ENCODE results near the gene THSD7B.
"Not testable (repeated sequence)": the region's sequence is repeated elsewhere in the genome, so short reads cannot be mapped to it uniquely, and the experiment has no call there.

Gene THSD7B

GRCh38 chr2:136956050-136956449 is 190.7 kb downstream of the THSD7B start:
- WGBS = 0% methylated on average over 1 of the region's 1 CpG
- Histone ChIP-seq H3K4me3 (ENCODE audit: low read length) (no peak overlapping the region), H3K9ac (ENCODE audit: low read depth, low read length) (no peak overlapping the region), H3K4me1 (ENCODE audit: insufficient read depth, low read length) (no peaks in the 10 kb centered on the region), H3K36me3 (ENCODE audit: insufficient read depth, low read length) (no peaks in the 10 kb centered on the region), H3K27ac (ENCODE audit: low read depth, low read length) (no peak overlapping the region), H3K27me3 (ENCODE audit: insufficient read depth, low read length) (no peaks in the 10 kb centered on the region), H3K9me3 (ENCODE audit: insufficient read depth, low read depth, low read length) (no peaks in the 10 kb centered on the region)

- no peak overlapping the region for H3K4me3 ChIP-seq (ENCODE audit: low read length)
- WGBS = no CpG with 5 or more reads among the region's 1 CpG
- no peak overlapping the region for H3K9ac ChIP-seq (ENCODE audit: low read depth, low read length)
Measured at GRCh38 chr2:136957044-136957443, 191.7 kb downstream of the THSD7B start.

GRCh38 chr2:136962105-136962725 is 196.9 kb downstream of the THSD7B start:
- Histone ChIP-seq H3K27me3 (ENCODE audit: insufficient read depth, low read length) (no peaks in the 10 kb centered on the region), H3K27ac (ENCODE audit: low read depth, low read length) (no peak overlapping the region), H3K4me1 (ENCODE audit: insufficient read depth, low read length) (no peaks in the 10 kb centered on the region), H3K4me3 (ENCODE audit: low read length) (no peak overlapping the region), H3K9ac (ENCODE audit: low read depth, low read length) (no peak overlapping the region), H3K36me3 (ENCODE audit: insufficient read depth, low read length) (no peaks in the 10 kb centered on the region), H3K9me3 (ENCODE audit: insufficient read depth, low read depth, low read length) (no peaks in the 10 kb centered on the region)
- WGBS = 93% methylated on average over 2 of the region's 3 CpGs

More at GRCh38 chr2:136957044-136957443, 191.7 kb downstream of the THSD7B start:
- H3K27me3 ChIP-seq (ENCODE audit: insufficient read depth, low read length) = no peaks in the 10 kb centered on the region
- no peak overlapping the region for H3K27ac ChIP-seq (ENCODE audit: low read depth, low read length)
- H3K4me1 ChIP-seq (ENCODE audit: insufficient read depth, low read length) = no peaks in the 10 kb centered on the region
- H3K9me3 ChIP-seq (ENCODE audit: insufficient read depth, low read depth, low read length) = no peaks in the 10 kb centered on the region
- no peaks in the 10 kb centered on the region for H3K36me3 ChIP-seq (ENCODE audit: insufficient read depth, low read length)

GRCh38 chr2:136966485-136966884 is 201.1 kb downstream of the THSD7B start:
- Histone ChIP-seq H3K4me3 (ENCODE audit: low read length) (no peak overlapping the region), H3K27ac (ENCODE audit: low read depth, low read length) (no peak overlapping the region), H3K27me3 (ENCODE audit: insufficient read depth, low read length) (no peaks in the 10 kb centered on the region), H3K36me3 (ENCODE audit: insufficient read depth, low read length) (no peaks in the 10 kb centered on the region), H3K9ac (ENCODE audit: low read depth, low read length) (no peak overlapping the region), H3K9me3 (ENCODE audit: insufficient read depth, low read depth, low read length) (no peaks in the 10 kb centered on the region), H3K4me1 (ENCODE audit: insufficient read depth, low read length) (no peaks in the 10 kb centered on the region)
- 89% methylated on average over 5 of the region's 5 CpGs for WGBS

- WGBS = 92% methylated on average over 3 of the region's 3 CpGs
Measured at GRCh38 chr2:136980303-136980702, 215.0 kb downstream of the THSD7B start.

GRCh38 chr2:136981689-136982088 is 216.3 kb downstream of the THSD7B start:
- not testable (repeated sequence) for H3K27me3 ChIP-seq (ENCODE audit: insufficient read depth, low read length); H3K27ac ChIP-seq (ENCODE audit: low read depth, low read length); H3K4me1 ChIP-seq (ENCODE audit: insufficient read depth, low read length); H3K9me3 ChIP-seq (ENCODE audit: insufficient read depth, low read depth, low read length); H3K36me3 ChIP-seq (ENCODE audit: insufficient read depth, low read length); H3K4me3 ChIP-seq (ENCODE audit: low read length); H3K9ac ChIP-seq (ENCODE audit: low read depth, low read length)
- WGBS = 96% methylated on average over 6 of the region's 6 CpGs

More at GRCh38 chr2:136980303-136980702, 215.0 kb downstream of the THSD7B start:
- H3K4me1 ChIP-seq (ENCODE audit: insufficient read depth, low read length) = no peaks in the 10 kb centered on the region
- H3K9ac ChIP-seq (ENCODE audit: low read depth, low read length) = no peak overlapping the region
- H3K27me3 ChIP-seq (ENCODE audit: insufficient read depth, low read length) = no peaks in the 10 kb centered on the region
- H3K36me3 ChIP-seq (ENCODE audit: insufficient read depth, low read length) = no peaks in the 10 kb centered on the region
- H3K27ac ChIP-seq (ENCODE audit: low read depth, low read length) = no peak overlapping the region
- H3K9me3 ChIP-seq (ENCODE audit: insufficient read depth, low read depth, low read length) = no peaks in the 10 kb centered on the region
- no peak overlapping the region for H3K4me3 ChIP-seq (ENCODE audit: low read length)

GRCh38 chr2:136985044-136985443 is 219.7 kb downstream of the THSD7B start:
- Histone ChIP-seq H3K36me3 (ENCODE audit: insufficient read depth, low read length) (no peaks in the 10 kb centered on the region), H3K27me3 (ENCODE audit: insufficient read depth, low read length) (no peaks in the 10 kb centered on the region), H3K4me3 (ENCODE audit: low read length) (no peak overlapping the region), H3K9me3 (ENCODE audit: insufficient read depth, low read depth, low read length) (no peaks in the 10 kb centered on the region), H3K4me1 (ENCODE audit: insufficient read depth, low read length) (no peaks in the 10 kb centered on the region), H3K27ac (ENCODE audit: low read depth, low read length) (no peak overlapping the region), H3K9ac (ENCODE audit: low read depth, low read length) (no peak overlapping the region)
- WGBS = 88% methylated on average over 3 of the region's 4 CpGs

GRCh38 chr2:136986605-136987221 is 221.4 kb downstream of the THSD7B start:
- Histone ChIP-seq H3K27ac (ENCODE audit: low read depth, low read length) (no peak overlapping the region), H3K4me3 (ENCODE audit: low read length) (no peak overlapping the region), H3K9me3 (ENCODE audit: insufficient read depth, low read depth, low read length) (no peaks in the 10 kb centered on the region), H3K36me3 (ENCODE audit: insufficient read depth, low read length) (no peaks in the 10 kb centered on the region), H3K4me1 (ENCODE audit: insufficient read depth, low read length) (no peaks in the 10 kb centered on the region), H3K9ac (ENCODE audit: low read depth, low read length) (no peak overlapping the region), H3K27me3 (ENCODE audit: insufficient read depth, low read length) (no peaks in the 10 kb centered on the region)
- 94% methylated on average over 5 of the region's 5 CpGs for WGBS

GRCh38 chr2:136990316-136990715 is 225.0 kb downstream of the THSD7B start:
- Histone ChIP-seq H3K4me1 (ENCODE audit: insufficient read depth, low read length) (no peaks in the 10 kb centered on the region), H3K4me3 (ENCODE audit: low read length) (no peak overlapping the region), H3K9me3 (ENCODE audit: insufficient read depth, low read depth, low read length) (no peaks in the 10 kb centered on the region), H3K9ac (ENCODE audit: low read depth, low read length) (no peak overlapping the region), H3K27ac (ENCODE audit: low read depth, low read length) (no peak overlapping the region), H3K27me3 (ENCODE audit: insufficient read depth, low read length) (no peaks in the 10 kb centered on the region), H3K36me3 (ENCODE audit: insufficient read depth, low read length) (no peaks in the 10 kb centered on the region)
- 89% methylated on average over 4 of the region's 4 CpGs for WGBS

GRCh38 chr2:136994793-136995192 is 229.4 kb downstream of the THSD7B start:
- no peaks in the 10 kb centered on the region for H3K27me3 ChIP-seq (ENCODE audit: insufficient read depth, low read length)
- WGBS = 87% methylated on average over 1 of the region's 1 CpG
- H3K9ac ChIP-seq (ENCODE audit: low read depth, low read length) = no peak overlapping the region
- H3K36me3 ChIP-seq (ENCODE audit: insufficient read depth, low read length) = no peaks in the 10 kb centered on the region
- H3K4me3 ChIP-seq (ENCODE audit: low read length) = no peak overlapping the region
- no peaks in the 10 kb centered on the region for H3K4me1 ChIP-seq (ENCODE audit: insufficient read depth, low read length)
- H3K9me3 ChIP-seq (ENCODE audit: insufficient read depth, low read depth, low read length) = no peaks in the 10 kb centered on the region
- H3K27ac ChIP-seq (ENCODE audit: low read depth, low read length) = no peak overlapping the region

- H3K4me1 ChIP-seq (ENCODE audit: insufficient read depth, low read length) = no peaks in the 10 kb centered on the region
- H3K36me3 ChIP-seq (ENCODE audit: insufficient read depth, low read length) = no peaks in the 10 kb centered on the region
- H3K27ac ChIP-seq (ENCODE audit: low read depth, low read length) = no peak overlapping the region
- H3K4me3 ChIP-seq (ENCODE audit: low read length) = no peak overlapping the region
- H3K27me3 ChIP-seq (ENCODE audit: insufficient read depth, low read length) = no peaks in the 10 kb centered on the region
- H3K9me3 ChIP-seq (ENCODE audit: insufficient read depth, low read depth, low read length) = no peaks in the 10 kb centered on the region
- WGBS = 94% methylated on average over 1 of the region's 1 CpG
- no peak overlapping the region for H3K9ac ChIP-seq (ENCODE audit: low read depth, low read length)
Measured at GRCh38 chr2:136997557-136997956, 232.2 kb downstream of the THSD7B start.
